AG04449 (cell line): Measurements from ENCODE around the gene LRRC1.

Experiments used
- CTCF ChIA-PET: fragments of 350-600 bp; formaldehyde crosslinking; extraction: SDS; loops from one replicate; lab custom pipeline; 2021; ENCODE audit warnings: antibody characterized with exemption; lab: Yijun Ruan, JAX
- POLR2A ChIA-PET: fragments of 400-600, 350-600 bp; formaldehyde crosslinking; extraction: SDS; loops from one replicate; lab custom pipeline; 2020; ENCODE audit warnings: antibody characterized with exemption, inconsistent platforms; lab: Yijun Ruan, JAX
- DNase-seq: peaks from one replicate; pipeline ENCODE4 v3.0.0-alpha.2; 2010; ENCODE audit warnings: low read depth, low spot score
- H3K4me3 ChIP-seq: 2 replicates; pipeline ENCODE4 v1.5.1; 2011; ENCODE audit warnings: low read depth, mild to moderate bottlenecking, control low read depth, low read length
- CTCF ChIP-seq: IDR thresholded peaks from one replicate; pipeline ENCODE4 v1.5.1; 2011; ENCODE audit warnings: mild to moderate bottlenecking, moderate library complexity, low read length, control low read depth, inconsistent platforms; ENCODE audit not compliant: insufficient read depth; ENCODE audit errors: missing control alignments

Gene LRRC1

GRCh38 chr6:53922539-53922981, 127.8 kb downstream of the LRRC1 start:
- DNase-seq: no peak
- no peak overlapping the region for H3K4me3 ChIP-seq
- no peak for TF ChIP-seq CTCF
- ChIA-PET CTCF (interaction anchor here (2.0 kb wide), 1 partner anchor 33 kb away, joined by 6 read pairs; no protein-coding TSS in a partner anchor), POLR2A (no interaction called here)

GRCh38 chr6:53924277-53924676, 129.5 kb downstream of the LRRC1 start:
- DNase-seq: no peak
- no peak overlapping the region for H3K4me3 ChIP-seq
- no peak for TF ChIP-seq CTCF
- CTCF ChIA-PET: no interaction called here
- POLR2A ChIA-PET: no interaction called here

GRCh38 chr6:53924821-53925422, 130.1 kb downstream of the LRRC1 start:
- DNase-seq: no peak
- CTCF ChIA-PET: no interaction called here
- H3K4me3 ChIP-seq: no peak overlapping the region
- POLR2A ChIA-PET: no interaction called here
- no peak for TF ChIP-seq CTCF

- ChIA-PET POLR2A (no interaction called here), CTCF (no interaction called here)
- TF ChIP-seq CTCF: no peak
- H3K4me3 ChIP-seq: no peak overlapping the region
- no peak for DNase-seq
Observed at GRCh38 chr6:53925891-53926290, 131.1 kb downstream of the LRRC1 start.

- POLR2A ChIA-PET: no interaction called here
- no peak overlapping the region for H3K4me3 ChIP-seq
- TF ChIP-seq CTCF: no peak
- CTCF ChIA-PET: interaction anchor here (1.4 kb wide), 1 partner anchor 31 kb away, joined by 6 read pairs; no protein-coding TSS in a partner anchor
- no peak for DNase-seq
Observed at GRCh38 chr6:53926505-53926904, 131.7 kb downstream of the LRRC1 start.

- TF ChIP-seq CTCF: no peak
- CTCF ChIA-PET: interaction anchor here (1.0 to 1.2 kb wide), 2 partner anchors 27 to 202 kb away, joined by 3 to 4 read pairs; no protein-coding TSS in a partner anchor
- no peak overlapping the region for H3K4me3 ChIP-seq
- POLR2A ChIA-PET: no interaction called here
- DNase-seq: no peak
Observed at GRCh38 chr6:53928641-53929040, 133.8 kb downstream of the LRRC1 start.
